SU-DHL-6 (cell line): ENCODE measurements around the gene SPP1.

Experiments
- CTCF ChIP-seq: fragments of 200-600 bp; sonication (generic); IDR thresholded peaks from one replicate; pipeline ENCODE4 v1.5.1; 2017; ENCODE audit warnings: antibody characterized with exemption, mild to moderate bottlenecking, low read length, moderate library complexity; ENCODE audit not compliant: insufficient read depth, poor library complexity, severe bottlenecking
- EZH2phosphoT487 ChIP-seq: fragments of 200-600 bp; sonication (generic), shearing (Covaris generic); conservative IDR thresholded peaks from 2 replicates; pipeline ENCODE4 v1.6.1; 2018; ENCODE audit warnings: mild to moderate bottlenecking, antibody characterized with exemption, low read length, moderate library complexity, mixed read lengths

GRCh38 chr4:88010966-88011365, 35.5 kb downstream of the SPP1 start:
- no peak for TF ChIP-seq CTCF
- no peak for TF ChIP-seq EZH2phosphoT487
